Measurements from ENCODE around the gene PRAMEF12. TPM values are rescaled to one million over a fixed set of nuclear protein-coding genes. Genes with fewer than 3 reads are reported as not detected.
A peak's percentile ranks its signal among the peaks of the same experiment; 100 is the strongest.

PRAMEF12 gene
- total RNA-seq, 2 donors from 2014 or later = not detected

DNA sequence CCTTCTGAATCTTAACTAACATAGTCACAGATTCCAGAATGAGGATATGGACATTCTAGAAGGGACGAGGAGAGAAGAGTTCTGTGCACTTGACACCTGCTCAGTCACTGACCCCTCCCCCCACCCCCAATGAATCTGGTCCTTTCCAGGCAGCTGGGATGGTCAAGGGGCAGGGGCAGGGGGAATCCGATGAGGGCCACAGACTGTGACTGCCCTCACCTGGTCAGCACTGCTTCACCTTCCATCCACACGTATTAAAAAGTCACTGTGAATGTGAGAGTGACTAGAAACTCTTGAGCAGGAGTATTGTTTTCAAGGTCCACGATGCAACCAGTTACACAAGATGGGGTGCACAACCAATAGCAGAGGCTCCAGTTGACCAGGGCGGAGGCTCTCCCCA lies 9.5 kb upstream of the PRAMEF12 start:
- WGBS, 2 experiments (ENCODE audit: insufficient coverage in 1 of 2, insufficient read length in 1 of 2) = 69 to 76% methylated on average over 4 to 5 of the region's 5 CpGs
- peak; percentile 44 for DNase-seq
- Mint-ChIP-seq H3K36me3 (ENCODE audit: low read depth) (no peaks in the 10 kb centered on the region), H3K4me3 (no peak overlapping the region), H3K9me3 (no peaks in the 10 kb centered on the region), H3K27ac (no peak overlapping the region), H3K4me1 (no peaks in the 10 kb centered on the region), H3K27me3 (ENCODE audit: insufficient read depth) (no peaks in the 10 kb centered on the region)
- H3K4me1 ChIP-seq (ENCODE audit: control insufficient read depth, insufficient read depth, low read length) = no peaks in the 10 kb centered on the region
- no peaks in the 10 kb centered on the region for H3K36me3 ChIP-seq (ENCODE audit: control insufficient read depth, insufficient read depth, low read length)
- H3K9me3 ChIP-seq (ENCODE audit: control insufficient read depth, low read length) = no peaks in the 10 kb centered on the region
- no peak overlapping the region for H3K9ac ChIP-seq (ENCODE audit: extremely low read depth, low read length, poor library complexity, severe bottlenecking)
- H3K4me3 ChIP-seq (ENCODE audit: low read length) = no peak overlapping the region
- TF ChIP-seq, protein P1, sequence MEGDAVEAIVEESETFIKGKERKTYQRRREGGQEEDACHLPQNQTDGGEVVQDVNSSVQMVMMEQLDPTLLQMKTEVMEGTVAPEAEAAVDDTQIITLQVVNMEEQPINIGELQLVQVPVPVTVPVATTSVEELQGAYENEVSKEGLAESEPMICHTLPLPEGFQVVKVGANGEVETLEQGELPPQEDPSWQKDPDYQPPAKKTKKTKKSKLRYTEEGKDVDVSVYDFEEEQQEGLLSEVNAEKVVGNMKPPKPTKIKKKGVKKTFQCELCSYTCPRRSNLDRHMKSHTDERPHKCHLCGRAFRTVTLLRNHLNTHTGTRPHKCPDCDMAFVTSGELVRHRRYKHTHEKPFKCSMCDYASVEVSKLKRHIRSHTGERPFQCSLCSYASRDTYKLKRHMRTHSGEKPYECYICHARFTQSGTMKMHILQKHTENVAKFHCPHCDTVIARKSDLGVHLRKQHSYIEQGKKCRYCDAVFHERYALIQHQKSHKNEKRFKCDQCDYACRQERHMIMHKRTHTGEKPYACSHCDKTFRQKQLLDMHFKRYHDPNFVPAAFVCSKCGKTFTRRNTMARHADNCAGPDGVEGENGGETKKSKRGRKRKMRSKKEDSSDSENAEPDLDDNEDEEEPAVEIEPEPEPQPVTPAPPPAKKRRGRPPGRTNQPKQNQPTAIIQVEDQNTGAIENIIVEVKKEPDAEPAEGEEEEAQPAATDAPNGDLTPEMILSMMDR (conservative IDR thresholded peaks at IDR 0.05) = no peak
- H3K27me3 ChIP-seq (ENCODE audit: control insufficient read depth, insufficient read depth, low read length, poor library complexity, severe bottlenecking) = no peaks in the 10 kb centered on the region
- H3K27ac ChIP-seq (ENCODE audit: low read depth, low read length) = no peak overlapping the region

DNA sequence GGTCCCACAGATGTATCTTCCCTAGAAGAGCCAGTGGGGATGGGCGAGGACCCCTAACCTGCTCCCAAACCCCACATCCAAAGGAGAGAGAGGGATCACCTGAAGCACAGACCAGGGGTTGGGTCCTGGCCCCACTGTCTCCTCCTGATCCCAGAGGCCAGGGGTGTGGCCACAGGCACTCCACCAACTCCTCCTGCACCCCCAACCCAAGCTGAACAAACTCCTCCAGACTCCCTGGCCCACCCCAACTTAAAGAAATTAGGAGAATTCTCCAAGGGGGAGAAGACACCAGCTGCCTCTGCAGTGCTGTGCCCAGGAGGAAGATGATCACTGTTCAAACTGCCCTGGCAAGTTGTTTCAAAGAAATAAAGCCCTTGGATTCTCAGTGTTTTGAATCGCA lies 4.5 kb upstream of the PRAMEF12 start:
- Mint-ChIP-seq H3K27me3 (ENCODE audit: insufficient read depth) (no peaks in the 10 kb centered on the region), H3K36me3 (ENCODE audit: low read depth) (no peaks in the 10 kb centered on the region), H3K27ac (no peak overlapping the region), H3K4me1 (no peaks in the 10 kb centered on the region), H3K4me3 (no peak overlapping the region), H3K9me3 (no peaks in the 10 kb centered on the region)
- 75 to 83% methylated on average over 1 to 2 of the region's 2 CpGs for WGBS, 2 experiments (ENCODE audit: insufficient coverage in 1 of 2, insufficient read length in 1 of 2)
- H3K36me3 ChIP-seq (ENCODE audit: control insufficient read depth, insufficient read depth, low read length) = no peaks in the 10 kb centered on the region
- TF ChIP-seq, protein P1 (conservative IDR thresholded peaks at IDR 0.05) = no peak
- H3K27ac ChIP-seq (ENCODE audit: low read depth, low read length) = no peak overlapping the region
- peak; percentile 14 for DNase-seq
- H3K9me3 ChIP-seq (ENCODE audit: control insufficient read depth, low read length) = no peaks in the 10 kb centered on the region
- H3K4me1 ChIP-seq (ENCODE audit: control insufficient read depth, insufficient read depth, low read length) = no peaks in the 10 kb centered on the region
- no peak overlapping the region for H3K9ac ChIP-seq (ENCODE audit: extremely low read depth, low read length, poor library complexity, severe bottlenecking)
- H3K4me3 ChIP-seq (ENCODE audit: low read length) = no peak overlapping the region
- H3K27me3 ChIP-seq (ENCODE audit: control insufficient read depth, insufficient read depth, low read length, poor library complexity, severe bottlenecking) = no peaks in the 10 kb centered on the region

DNA sequence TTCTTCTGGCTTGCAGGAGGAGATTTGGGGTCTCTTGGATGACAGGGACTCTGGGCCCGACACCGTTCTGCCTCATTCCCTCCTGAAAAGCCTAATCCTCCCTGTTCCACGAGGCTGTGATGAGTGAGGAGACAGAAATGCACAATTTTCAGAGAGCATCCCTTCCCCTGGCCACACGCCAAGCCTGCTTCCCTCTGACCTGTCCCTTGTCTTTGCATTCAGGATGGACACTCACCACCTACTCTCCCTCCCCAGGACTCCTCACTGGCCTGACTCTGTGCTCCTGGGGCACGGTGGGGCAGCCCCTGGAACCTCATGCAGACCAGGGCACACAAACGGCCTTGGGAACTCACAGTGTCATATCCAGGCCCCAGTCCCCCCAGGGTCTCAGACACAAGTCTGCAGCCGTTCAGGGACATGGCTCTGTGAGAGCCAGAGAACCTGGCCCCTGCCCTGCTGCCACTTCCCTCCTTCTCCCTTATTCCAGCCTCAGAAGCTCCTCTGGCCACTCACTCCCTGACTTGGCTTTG lies 3.5 kb upstream of the PRAMEF12 start:
- TF ChIP-seq, protein P1 (conservative IDR thresholded peaks at IDR 0.05) = no peak
- H3K4me1 Mint-ChIP-seq = no peaks in the 10 kb centered on the region
- WGBS, 2 experiments (ENCODE audit: insufficient coverage in 1 of 2, insufficient read length in 1 of 2) = 33 to 79% methylated on average over 1 to 7 of the region's 7 CpGs
- Histone ChIP-seq H3K4me1 (ENCODE audit: control insufficient read depth, insufficient read depth, low read length) (no peaks in the 10 kb centered on the region), H3K27me3 (ENCODE audit: control insufficient read depth, insufficient read depth, low read length, poor library complexity, severe bottlenecking) (no peaks in the 10 kb centered on the region), H3K9me3 (ENCODE audit: control insufficient read depth, low read length) (no peaks in the 10 kb centered on the region), H3K4me3 (ENCODE audit: low read length) (no peak overlapping the region), H3K27ac (ENCODE audit: low read depth, low read length) (no peak overlapping the region), H3K9ac (ENCODE audit: extremely low read depth, low read length, poor library complexity, severe bottlenecking) (no peak overlapping the region), H3K36me3 (ENCODE audit: control insufficient read depth, insufficient read depth, low read length) (no peaks in the 10 kb centered on the region)
- peaks cover 2% of the 10 kb centered on the region for H3K27me3 Mint-ChIP-seq (ENCODE audit: insufficient read depth)
- no peaks in the 10 kb centered on the region for H3K36me3 Mint-ChIP-seq (ENCODE audit: low read depth)
- H3K9me3 Mint-ChIP-seq = no peaks in the 10 kb centered on the region
- no peak overlapping the region for H3K4me3 Mint-ChIP-seq
- DNase-seq = no peak
- no peak overlapping the region for H3K27ac Mint-ChIP-seq

All from endodermal cell (in vitro differentiated cells).